GM13977 (cell line): ENCODE data around the gene DENND1A.
A peak's percentile ranks its signal among the peaks of the same experiment; 100 is the strongest.
"Not testable (repeated sequence)": the region's sequence is repeated elsewhere in the genome, so short reads cannot be mapped to it uniquely, and the experiment has no call there.

Experiments used
- DNase-seq: peaks from one replicate; pipeline ENCODE4 v3.0.0; 2012; ENCODE audit warnings: low spot score
- in situ Hi-C: fragments of 300-500 bp; cut with MboI; formaldehyde crosslinking; loops from one replicate; pipeline ENCODE4 v1.12.0; 2022; ENCODE audit warnings: low sequenced_read_pairs, low pct_unique_long_range_greater_than_20kb, mixed read lengths, inconsistent platforms; ENCODE audit not compliant: unreplicated experiment
- TF ChIP-seq, protein P1 (sequence below): IDR thresholded peaks from 2 replicates; pipeline ENCODE4 v1.5.1; 2012; ENCODE audit warnings: mild to moderate bottlenecking, control low read depth; ENCODE audit not compliant: insufficient read depth; ENCODE audit errors: extremely low read depth, missing control alignments

DENND1A gene, protein sequence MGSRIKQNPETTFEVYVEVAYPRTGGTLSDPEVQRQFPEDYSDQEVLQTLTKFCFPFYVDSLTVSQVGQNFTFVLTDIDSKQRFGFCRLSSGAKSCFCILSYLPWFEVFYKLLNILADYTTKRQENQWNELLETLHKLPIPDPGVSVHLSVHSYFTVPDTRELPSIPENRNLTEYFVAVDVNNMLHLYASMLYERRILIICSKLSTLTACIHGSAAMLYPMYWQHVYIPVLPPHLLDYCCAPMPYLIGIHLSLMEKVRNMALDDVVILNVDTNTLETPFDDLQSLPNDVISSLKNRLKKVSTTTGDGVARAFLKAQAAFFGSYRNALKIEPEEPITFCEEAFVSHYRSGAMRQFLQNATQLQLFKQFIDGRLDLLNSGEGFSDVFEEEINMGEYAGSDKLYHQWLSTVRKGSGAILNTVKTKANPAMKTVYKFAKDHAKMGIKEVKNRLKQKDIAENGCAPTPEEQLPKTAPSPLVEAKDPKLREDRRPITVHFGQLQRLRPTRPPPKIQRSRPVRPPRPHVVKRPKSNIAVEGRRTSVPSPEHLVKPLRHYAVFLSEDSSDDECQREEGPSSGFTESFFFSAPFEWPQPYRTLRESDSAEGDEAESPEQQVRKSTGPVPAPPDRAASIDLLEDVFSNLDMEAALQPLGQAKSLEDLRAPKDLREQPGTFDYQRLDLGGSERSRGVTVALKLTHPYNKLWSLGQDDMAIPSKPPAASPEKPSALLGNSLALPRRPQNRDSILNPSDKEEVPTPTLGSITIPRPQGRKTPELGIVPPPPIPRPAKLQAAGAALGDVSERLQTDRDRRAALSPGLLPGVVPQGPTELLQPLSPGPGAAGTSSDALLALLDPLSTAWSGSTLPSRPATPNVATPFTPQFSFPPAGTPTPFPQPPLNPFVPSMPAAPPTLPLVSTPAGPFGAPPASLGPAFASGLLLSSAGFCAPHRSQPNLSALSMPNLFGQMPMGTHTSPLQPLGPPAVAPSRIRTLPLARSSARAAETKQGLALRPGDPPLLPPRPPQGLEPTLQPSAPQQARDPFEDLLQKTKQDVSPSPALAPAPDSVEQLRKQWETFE

DNA sequence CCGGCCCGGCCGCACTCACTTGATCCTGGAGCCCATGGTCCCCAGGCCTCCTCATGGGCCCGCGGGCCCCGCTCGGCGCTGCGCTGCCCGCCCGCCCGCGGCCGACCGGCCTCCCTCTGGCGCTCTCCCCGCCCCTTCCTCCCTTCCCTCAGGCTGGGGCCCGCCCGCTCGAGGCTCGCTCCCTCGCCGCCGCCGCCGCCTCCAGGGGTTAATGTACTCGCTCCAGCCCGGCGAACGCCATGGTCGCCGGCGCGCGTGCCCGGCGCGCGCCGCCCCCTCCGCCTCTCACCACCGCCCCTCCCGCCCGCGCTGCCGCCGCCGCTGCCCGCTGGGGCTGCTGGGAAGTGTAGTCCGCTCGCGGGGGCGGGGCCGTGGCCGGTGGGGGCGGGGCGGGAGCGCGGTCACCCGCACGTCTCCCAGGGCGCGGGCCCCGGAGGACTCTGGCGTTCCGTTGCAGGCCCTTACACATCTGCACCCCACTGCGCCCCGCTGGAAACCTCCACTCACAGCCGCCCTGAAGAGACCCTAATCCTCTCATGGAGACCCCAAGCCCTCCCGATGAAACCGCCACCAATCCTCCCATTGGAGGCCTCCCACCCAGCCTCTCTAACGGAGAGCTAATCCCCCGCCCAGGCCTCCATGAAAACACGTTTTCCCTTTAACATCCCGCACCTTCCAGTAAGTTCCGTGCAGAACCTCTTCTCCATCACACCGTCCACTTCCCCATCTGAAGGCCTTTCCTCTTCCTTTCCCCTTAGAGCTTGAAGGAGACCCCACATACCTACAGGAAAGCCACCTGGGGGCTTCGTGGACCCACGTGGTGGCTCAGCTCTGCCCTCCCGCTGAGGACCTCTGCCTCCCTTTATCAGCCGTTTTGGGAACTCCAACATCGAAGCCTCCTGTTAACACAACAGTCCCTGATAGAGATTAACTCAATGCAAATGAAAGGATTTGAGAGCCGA is at the start of gene DENND1A:
TSS of gene DENND1A (minus strand) at position 257 of the 962 bp plus-strand sequence. CDS start at position 36, 221 bp downstream.
- TF ChIP-seq, protein P1, sequence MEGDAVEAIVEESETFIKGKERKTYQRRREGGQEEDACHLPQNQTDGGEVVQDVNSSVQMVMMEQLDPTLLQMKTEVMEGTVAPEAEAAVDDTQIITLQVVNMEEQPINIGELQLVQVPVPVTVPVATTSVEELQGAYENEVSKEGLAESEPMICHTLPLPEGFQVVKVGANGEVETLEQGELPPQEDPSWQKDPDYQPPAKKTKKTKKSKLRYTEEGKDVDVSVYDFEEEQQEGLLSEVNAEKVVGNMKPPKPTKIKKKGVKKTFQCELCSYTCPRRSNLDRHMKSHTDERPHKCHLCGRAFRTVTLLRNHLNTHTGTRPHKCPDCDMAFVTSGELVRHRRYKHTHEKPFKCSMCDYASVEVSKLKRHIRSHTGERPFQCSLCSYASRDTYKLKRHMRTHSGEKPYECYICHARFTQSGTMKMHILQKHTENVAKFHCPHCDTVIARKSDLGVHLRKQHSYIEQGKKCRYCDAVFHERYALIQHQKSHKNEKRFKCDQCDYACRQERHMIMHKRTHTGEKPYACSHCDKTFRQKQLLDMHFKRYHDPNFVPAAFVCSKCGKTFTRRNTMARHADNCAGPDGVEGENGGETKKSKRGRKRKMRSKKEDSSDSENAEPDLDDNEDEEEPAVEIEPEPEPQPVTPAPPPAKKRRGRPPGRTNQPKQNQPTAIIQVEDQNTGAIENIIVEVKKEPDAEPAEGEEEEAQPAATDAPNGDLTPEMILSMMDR = no peak
- in situ Hi-C loops = no loop called here
- DNase-seq = peak; percentile 99

DNA sequence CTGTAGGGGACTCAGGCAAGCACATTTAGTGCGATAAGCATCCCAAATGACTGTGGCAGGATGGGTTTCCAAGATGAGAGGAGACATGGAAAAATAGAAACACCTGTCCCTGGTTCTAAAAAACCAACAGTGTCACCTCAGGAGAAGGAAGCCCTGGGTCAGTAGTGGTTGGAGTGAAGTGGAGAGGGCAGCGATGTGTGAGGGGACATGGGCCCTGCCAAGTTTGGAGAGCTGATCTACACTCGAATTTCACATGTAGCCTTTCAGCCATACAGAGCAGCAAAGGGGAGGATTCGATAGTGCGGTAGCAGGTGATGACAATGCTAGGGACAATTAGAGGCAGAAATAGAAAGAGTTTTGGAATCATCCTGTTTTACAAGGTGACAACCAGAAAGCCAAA is 49.1 kb upstream of the DENND1A start:
- in situ Hi-C loops = no loop called here
- DNase-seq = no peak
- TF ChIP-seq, protein P1 = no peak

DNA sequence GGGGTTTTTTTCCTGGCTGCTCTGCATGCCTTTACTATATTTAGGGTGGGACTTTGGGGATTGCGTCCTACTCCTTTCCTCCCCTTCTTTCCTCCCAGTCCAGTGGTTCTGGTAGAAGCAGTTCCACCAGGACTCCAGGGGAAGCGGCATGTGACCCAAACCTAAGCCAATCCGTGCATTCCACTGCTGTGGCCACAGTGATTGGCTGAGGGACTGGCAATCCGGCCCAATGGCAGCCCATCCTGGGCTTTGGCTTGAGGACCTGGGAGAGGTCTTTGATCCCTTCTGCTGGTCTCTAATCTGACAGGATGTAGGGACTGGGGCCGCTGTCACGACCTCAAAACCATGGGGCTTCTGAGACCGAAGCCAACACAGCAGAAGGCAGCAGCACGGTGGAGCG is 46.7 kb upstream of the DENND1A start:
- in situ Hi-C loops = not testable (repeated sequence)

DNA sequence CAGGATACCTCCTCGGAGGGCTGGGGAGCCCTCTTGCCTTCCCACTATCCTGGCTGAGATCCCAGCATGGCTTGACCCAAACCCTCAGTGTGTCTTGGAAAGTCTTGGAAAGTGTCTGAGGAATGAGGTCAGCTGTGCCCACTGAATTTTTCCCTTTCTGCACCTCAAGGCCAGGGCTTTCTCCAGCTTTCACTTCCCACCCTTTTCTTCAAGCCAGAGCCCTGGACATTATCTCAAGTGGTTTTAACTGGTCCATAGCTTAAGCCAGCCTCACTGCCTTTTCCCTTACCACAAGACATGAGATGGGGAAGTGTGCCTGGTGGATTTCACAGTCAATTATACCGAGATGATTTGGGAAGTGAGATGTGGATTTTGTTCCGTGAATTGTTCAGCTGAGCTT is 45.9 kb upstream of the DENND1A start:
- no peak for DNase-seq
- TF ChIP-seq, protein P1 = no peak
- in situ Hi-C loops = no loop called here

More for the DNA sequence above, 46.7 kb upstream of the DENND1A start:
- not testable (repeated sequence) for DNase-seq

DNA sequence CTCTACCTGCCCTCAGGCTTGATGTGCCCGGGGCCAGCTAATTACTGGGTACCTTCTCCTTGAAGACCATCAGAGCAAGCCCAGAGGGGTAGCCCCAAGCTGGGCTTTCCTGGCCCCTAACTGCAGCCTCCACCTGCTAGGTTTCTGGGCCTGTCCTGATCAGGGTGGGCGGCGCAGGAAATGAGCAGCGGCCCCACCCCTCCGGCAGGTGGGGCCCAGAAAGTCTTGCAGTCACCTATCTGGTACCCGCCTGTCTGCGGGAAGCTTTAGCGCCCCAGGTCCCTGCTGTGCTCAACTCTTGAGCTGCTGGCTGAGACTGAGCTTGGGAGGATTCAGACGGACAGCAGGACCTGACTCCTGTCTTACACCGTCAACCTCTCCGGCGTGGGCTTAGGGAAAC is 44.5 kb upstream of the DENND1A start:
- in situ Hi-C loops = no loop called here
- TF ChIP-seq, protein P1 = no peak
- no peak for DNase-seq

DNA sequence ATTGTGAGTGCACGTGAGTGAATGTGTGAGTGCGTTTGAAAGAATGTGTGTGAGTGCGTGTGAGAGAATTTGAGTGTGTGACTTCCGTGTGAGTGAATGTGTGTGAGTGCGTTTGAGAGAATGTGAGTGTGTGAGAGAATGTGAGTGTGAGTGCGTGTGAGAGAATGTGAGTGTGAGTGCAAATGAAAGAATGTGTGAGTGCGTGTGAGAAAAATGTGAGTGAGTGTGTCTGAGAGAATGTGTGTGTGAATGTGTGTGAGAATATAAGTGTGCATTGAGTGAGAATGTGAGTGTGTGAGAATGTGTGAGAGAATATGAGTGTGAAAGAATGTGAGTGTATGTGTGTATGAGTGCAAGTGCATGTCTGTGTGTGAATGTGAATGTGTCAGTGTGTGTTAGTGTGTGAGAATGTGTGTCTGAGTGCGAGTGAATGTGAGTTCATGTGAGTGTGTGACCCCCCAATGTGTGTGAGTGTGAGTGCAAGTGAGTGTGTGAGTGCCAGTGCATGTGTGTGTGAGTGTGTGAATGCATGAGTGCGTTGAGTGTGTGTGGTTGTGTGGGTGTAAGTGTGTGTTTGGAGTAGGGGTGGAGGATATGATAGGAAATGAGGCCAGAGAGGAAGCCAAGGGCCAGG is 43.8 kb upstream of the DENND1A start:
- no peak for DNase-seq
- TF ChIP-seq, protein P1 = no peak
- in situ Hi-C loops = no loop called here
